Prostate gland (tissue), 2 donors: ENCODE measurements around the gene TPST2. TPM values are rescaled to one million over a fixed set of nuclear protein-coding genes. Genes with fewer than 3 reads are reported as not detected.

ENCODE experiments used
- DNase-seq: peaks from one replicate; pipeline ENCODE4 v3.0.0-alpha.2; 2019; ENCODE audit warnings: low spot score
- H3K27ac ChIP-seq, 2 donors: fragments of 200-600 bp; sonication (generic); 2 replicates each; pipeline ENCODE4 v1.5.1; 2017 to 2019
- H3K27me3 ChIP-seq: fragments of 200-600 bp; sonication (generic); replicated peaks from 2 replicates; pipeline ENCODE4 v1.5.1; 2019; ENCODE audit not compliant: insufficient read depth
- H3K36me3 ChIP-seq, 2 donors: fragments of 200-600 bp; sonication (generic); 1 replicate in 1 of 2; 2 replicates in 1 of 2; pipeline versions ENCODE4 v1.5.1 to v1.8.1; 2017 to 2019
- H3K4me1 ChIP-seq: fragments of 200-600 bp; sonication (generic); replicated peaks from 2 replicates; pipeline ENCODE4 v1.5.1; 2019
- H3K4me3 ChIP-seq, 2 donors: fragments of 200-600 bp; sonication (generic); 2 replicates each; pipeline ENCODE4 v1.5.1; 2017 to 2019
- H3K9me3 ChIP-seq: fragments of 200-600 bp; sonication (generic); 2 replicates; pipeline ENCODE4 v1.5.1; 2017
- POLR2A ChIP-seq: fragments of 450-650 bp; IDR thresholded peaks from one replicate; pipeline ENCODE4 v1.6.1; 2016; ENCODE audit warnings: antibody characterized with exemption, mild to moderate bottlenecking
- POLR2AphosphoS5 ChIP-seq: sonication (generic); formaldehyde crosslinking; IDR thresholded peaks from one replicate; pipeline ENCODE4 v1.6.1; 2017; ENCODE audit warnings: antibody characterized with exemption
- WGBS: methylation state at CpG from one replicate; pipeline ENCODE4 v1.1.5; 2018; 5-methylcytosine and 5-hydroxymethylcytosine counted together
- intact Hi-C: fragments of 100-400 bp; cut with DNase I; formaldehyde crosslinking; loops from one replicate; pipeline ENCODE4 v1.14.2; 2022
- total RNA-seq, 2 donors: library from RNA; depleted of rRNA; stranded (reverse); fragments of >200 nt; gene quantifications; one replicate each; pipeline ENCODE4 v1.1.0, GENCODE V29; 2016
- TF ChIP-seq, protein P1 (sequence below), 4 experiments: fragments of 200-600 bp in 2 of 4; fragments of 450-650 bp in 2 of 4; sonication (generic) in 2 of 4; IDR thresholded peaks; 1 replicate in 3 of 4; 2 replicates in 1 of 4; pipeline ENCODE4 v1.5.1; 2016 to 2019; ENCODE audit warnings: antibody characterized with exemption in 4 of 4, mild to moderate bottlenecking in 2 of 4, moderate library complexity in 2 of 4

The TPST2 gene
- total RNA-seq, 2 donors from 2014 or later: 49.4 to 200 TPM

DNA sequence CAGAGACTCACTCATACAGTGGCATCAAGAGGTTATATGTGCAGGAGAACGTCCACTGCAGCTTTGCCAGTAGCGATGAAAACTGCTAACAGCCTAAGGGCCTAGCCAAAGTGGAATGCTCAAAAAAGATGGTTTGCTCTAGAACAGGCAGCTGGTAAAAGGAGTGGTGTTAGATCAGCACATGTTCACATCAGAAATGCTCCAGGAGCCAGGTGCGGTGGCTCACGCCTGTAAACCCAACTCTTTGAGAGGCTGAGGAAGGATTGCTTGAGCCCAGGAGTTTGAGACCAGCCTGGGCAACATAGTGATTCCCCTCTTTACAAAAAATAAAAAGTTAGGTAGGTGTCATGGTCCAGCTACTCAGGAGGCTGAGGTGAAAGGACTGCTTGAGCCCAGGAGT, 67.3 kb downstream of the TPST2 start:
- Histone ChIP-seq H3K4me3 (no peak overlapping the region), H3K27me3 (no peaks in the 10 kb centered on the region), H3K4me1 (no peaks in the 10 kb centered on the region), H3K36me3 (no peaks in the 10 kb centered on the region), H3K27ac (no peak overlapping the region), H3K9me3 (no peaks in the 10 kb centered on the region)
- TF ChIP-seq POLR2A: no peak
- TF ChIP-seq, protein P1, sequence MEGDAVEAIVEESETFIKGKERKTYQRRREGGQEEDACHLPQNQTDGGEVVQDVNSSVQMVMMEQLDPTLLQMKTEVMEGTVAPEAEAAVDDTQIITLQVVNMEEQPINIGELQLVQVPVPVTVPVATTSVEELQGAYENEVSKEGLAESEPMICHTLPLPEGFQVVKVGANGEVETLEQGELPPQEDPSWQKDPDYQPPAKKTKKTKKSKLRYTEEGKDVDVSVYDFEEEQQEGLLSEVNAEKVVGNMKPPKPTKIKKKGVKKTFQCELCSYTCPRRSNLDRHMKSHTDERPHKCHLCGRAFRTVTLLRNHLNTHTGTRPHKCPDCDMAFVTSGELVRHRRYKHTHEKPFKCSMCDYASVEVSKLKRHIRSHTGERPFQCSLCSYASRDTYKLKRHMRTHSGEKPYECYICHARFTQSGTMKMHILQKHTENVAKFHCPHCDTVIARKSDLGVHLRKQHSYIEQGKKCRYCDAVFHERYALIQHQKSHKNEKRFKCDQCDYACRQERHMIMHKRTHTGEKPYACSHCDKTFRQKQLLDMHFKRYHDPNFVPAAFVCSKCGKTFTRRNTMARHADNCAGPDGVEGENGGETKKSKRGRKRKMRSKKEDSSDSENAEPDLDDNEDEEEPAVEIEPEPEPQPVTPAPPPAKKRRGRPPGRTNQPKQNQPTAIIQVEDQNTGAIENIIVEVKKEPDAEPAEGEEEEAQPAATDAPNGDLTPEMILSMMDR (IDR thresholded peaks at IDR 0.05): no peak
- TF ChIP-seq POLR2AphosphoS5: no peak
- 89% methylated on average over 4 of the region's 4 CpGs for WGBS
- no peak for DNase-seq
- intact Hi-C loops: no loop called here

DNA sequence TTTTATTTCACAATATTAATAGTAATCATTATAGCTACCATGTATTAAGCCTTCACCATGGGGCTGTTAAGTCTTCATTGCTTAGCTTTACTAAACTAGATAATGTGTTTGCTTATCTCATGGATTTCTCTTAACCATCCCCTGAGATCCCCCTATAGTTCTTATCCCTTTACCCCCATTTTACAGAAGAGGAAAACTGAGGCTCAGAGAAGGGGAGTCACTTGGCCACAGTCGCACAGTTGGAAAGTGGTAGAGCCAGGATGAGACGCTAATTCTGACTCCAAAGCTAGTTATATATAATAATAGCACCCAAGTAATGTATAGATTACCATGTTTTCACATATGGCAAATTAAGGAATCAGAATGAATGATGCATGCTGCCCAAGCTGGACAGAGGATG, 67.9 kb downstream of the TPST2 start:
- Histone ChIP-seq H3K27me3 (no peaks in the 10 kb centered on the region), H3K4me1 (no peaks in the 10 kb centered on the region), H3K9me3 (no peaks in the 10 kb centered on the region), H3K27ac (no peak overlapping the region), H3K36me3 (no peaks in the 10 kb centered on the region), H3K4me3 (no peak overlapping the region)
- TF ChIP-seq POLR2A (no peak), POLR2AphosphoS5 (no peak)
- TF ChIP-seq, protein P1 (IDR thresholded peaks at IDR 0.05): no peak
- DNase-seq: no peak
- intact Hi-C loops: no loop called here
- 95% methylated on average over 2 of the region's 2 CpGs for WGBS

DNA sequence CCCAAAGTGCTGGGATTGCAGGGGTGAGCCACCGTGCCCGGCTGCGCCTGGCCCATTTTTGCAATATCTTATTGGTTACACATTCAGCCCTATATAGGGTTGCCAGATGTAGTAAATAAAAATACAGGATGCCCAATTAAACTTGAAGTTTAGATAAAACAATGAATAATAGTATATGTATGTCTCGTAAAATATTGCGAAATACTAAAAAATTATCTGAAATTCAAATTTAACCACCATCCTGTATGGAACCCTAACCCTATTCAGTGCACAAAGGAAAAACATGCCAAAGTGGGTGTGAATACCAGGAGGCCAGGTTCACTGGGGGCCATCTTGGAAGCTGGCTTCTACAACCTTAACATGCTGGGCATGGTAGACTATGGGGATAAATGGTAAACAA, 72.5 kb downstream of the TPST2 start:
- intact Hi-C loops: no loop called here
- Histone ChIP-seq H3K4me1 (peaks cover 4% of the 10 kb centered on the region), H3K27me3 (no peaks in the 10 kb centered on the region), H3K36me3 (no peaks in the 10 kb centered on the region), H3K27ac (no peak overlapping the region), H3K4me3 (no peak overlapping the region), H3K9me3 (no peaks in the 10 kb centered on the region)
- no peak for DNase-seq
- TF ChIP-seq POLR2A (no peak), POLR2AphosphoS5 (no peak)
- TF ChIP-seq, protein P1 (IDR thresholded peaks at IDR 0.05): no peak
- WGBS: 94% methylated on average over 5 of the region's 5 CpGs

DNA sequence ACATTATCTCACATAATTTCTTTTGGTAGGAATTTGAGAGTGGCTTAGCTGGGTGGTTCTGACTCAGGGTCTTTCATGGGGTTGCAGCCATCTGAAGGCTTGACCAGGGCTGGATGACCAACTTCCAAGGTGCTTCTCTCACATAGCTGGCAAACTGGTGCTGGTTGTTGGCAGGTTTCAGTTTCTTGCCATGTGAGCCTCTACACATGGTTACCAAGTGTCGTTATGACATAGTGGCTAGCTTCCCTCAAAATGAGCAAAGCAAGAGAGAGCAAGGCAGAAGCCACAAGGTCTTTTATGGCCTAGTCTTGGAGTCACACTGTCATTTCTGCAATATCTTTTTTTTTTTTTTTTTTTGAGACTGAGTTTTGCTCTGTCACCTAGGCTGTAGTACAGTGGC, 73.4 kb downstream of the TPST2 start:
- TF ChIP-seq POLR2A (no peak), POLR2AphosphoS5 (no peak)
- TF ChIP-seq, protein P1 (IDR thresholded peaks at IDR 0.05): no peak
- intact Hi-C loops: no loop called here
- no peak for DNase-seq
- H3K27ac ChIP-seq: no peak overlapping the region
- H3K4me3 ChIP-seq: no peak overlapping the region
- H3K9me3 ChIP-seq: no peaks in the 10 kb centered on the region
- H3K27me3 ChIP-seq: no peaks in the 10 kb centered on the region
- H3K4me1 ChIP-seq: peaks cover 5% of the 10 kb centered on the region
- H3K36me3 ChIP-seq: no peaks in the 10 kb centered on the region
- WGBS: 71% methylated on average over 1 of the region's 1 CpG

DNA sequence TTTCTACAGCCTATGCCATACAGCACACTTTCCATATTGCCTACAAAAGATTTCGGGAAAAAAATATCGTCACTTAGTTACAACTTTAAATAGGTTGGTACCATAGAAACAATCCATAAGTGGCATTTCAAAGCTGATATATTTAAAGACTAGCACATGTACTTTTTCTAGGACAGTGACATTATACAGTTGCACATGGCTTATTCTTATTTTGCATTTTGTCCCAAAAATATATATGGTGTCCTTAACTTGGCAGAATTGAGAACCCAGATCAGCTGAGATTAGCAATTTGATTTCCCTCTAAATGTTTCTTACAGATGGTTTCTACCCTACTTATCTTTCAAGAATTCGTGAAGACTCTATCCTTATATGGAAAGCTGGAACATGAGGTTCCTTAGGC, 74.0 kb downstream of the TPST2 start:
- Histone ChIP-seq H3K27me3 (no peaks in the 10 kb centered on the region), H3K36me3 (no peaks in the 10 kb centered on the region), H3K4me3 (no peak overlapping the region), H3K4me1 (peaks cover 9% of the 10 kb centered on the region), H3K27ac (no peak overlapping the region), H3K9me3 (no peaks in the 10 kb centered on the region)
- intact Hi-C loops: no loop called here
- 85% methylated on average over 3 of the region's 3 CpGs for WGBS
- TF ChIP-seq, protein P1 (IDR thresholded peaks at IDR 0.05): no peak
- TF ChIP-seq POLR2A (no peak), POLR2AphosphoS5 (no peak)
- DNase-seq: no peak
